ENCODE measurements around the gene NECTIN2.

- TF ChIP-seq POLR2A (IDR thresholded peaks at IDR 0.05; ENCODE audit: low read depth, low read length) (no peak), POLR2AphosphoS5 (IDR thresholded peaks at IDR 0.05; ENCODE audit: low read depth, low read length) (no peak), TAF1 (IDR thresholded peaks at IDR 0.05; ENCODE audit: borderline replicate concordance, low read depth, low read length) (no peak)
These were observed 84.0 kb downstream of the NECTIN2 start for GRCh38 chr19:44930088-44930487.
